ENCODE measurements around the gene SSBP1.
A peak's percentile ranks its signal among the peaks of the same experiment; 100 is the strongest.
"Not testable (repeated sequence)": the region's sequence is repeated elsewhere in the genome, so short reads cannot be mapped to it uniquely, and the experiment has no call there.

Gene SSBP1, protein sequence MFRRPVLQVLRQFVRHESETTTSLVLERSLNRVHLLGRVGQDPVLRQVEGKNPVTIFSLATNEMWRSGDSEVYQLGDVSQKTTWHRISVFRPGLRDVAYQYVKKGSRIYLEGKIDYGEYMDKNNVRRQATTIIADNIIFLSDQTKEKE

GRCh38 chr7:141737836-141738591 is at the start of gene SSBP1:
TSS of gene SSBP1 (plus strand) at chr7:141738358. CDS start at chr7:141739167, 809 bp downstream.
- peak; percentile 94 for DNase-seq

DNA sequence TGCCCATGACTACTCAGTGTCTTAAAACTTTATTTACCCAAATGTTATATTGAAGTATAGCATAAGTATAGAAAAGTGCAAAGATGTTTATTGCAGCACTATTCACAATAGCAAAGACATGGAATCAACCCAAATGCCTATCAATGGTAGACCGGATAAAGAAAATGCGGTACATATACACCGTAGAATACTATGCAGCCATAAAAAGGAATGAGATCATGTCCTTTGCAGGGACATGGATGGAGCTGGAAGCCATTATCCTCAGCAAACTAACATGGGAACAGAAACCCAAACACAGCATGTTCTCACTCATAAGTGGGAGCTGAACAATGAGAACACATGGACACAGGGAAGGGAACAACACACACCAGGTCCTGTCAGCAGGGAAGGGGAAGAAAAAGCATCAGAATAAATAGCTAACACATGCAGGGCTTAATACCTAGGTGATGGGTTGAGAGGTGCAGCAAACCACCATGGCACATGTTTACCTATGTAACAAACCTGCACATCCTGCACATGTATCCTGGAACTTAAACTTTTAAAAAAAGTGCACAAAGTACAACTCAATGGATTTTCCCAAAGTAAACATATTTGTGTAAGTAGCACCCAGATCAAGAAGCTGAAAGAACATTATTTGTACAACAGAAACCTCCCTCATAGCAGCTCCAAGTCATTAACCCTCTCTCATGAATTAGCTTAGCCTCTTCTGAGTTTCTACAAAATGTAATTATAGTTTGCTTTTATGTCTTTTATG is 48.9 kb upstream of the SSBP1 start:
- DNase-seq = not testable (repeated sequence)

DNA sequence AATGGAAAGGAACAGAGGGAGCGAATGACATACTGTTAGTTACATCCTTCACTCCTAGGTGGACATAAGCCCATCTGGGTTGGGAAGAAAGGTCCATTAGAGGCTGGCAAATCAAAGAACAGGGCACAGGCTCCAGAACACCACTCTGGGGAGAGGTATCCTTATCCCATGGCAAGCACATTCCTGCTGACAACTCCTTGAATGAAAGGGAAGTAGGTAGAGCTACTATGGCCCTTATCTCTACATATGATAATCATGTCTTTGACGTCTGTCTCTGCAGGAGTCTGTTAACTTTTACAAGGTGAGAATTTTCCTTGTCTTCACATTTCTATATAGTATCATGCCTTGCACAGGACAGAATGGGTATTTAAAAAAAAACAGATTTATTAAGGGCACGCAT is 46.6 kb upstream of the SSBP1 start:
- DNase-seq = no peak

- DNase-seq = no peak
Observed at GRCh38 chr7:141691961-141692360, 46.2 kb upstream of the SSBP1 start.

GRCh38 chr7:141693082-141693481 is 45.1 kb upstream of the SSBP1 start:
- DNase-seq = no peak

DNA sequence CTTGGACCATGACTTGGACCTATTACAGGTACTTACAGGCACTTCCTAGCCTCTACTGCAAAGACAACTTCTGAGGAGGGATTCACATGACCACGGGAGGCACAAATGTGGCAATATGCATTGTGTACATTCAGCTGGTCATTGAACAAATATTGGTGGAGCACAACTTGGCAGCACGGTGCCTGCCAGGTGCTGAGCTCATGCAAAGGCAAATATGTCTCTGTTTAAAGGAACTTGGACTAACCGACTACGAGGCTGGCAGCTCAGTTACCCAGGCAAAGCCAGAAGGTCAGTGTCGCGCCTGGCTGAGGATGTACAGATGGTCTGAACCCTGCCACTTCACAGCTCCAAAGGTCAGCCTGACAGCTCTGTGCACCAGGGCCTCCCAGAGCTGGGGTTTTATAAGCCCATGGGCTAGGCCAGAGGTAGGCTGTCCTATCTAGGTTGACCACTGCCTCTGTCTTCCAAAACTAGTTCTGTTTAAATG is 42.3 kb upstream of the SSBP1 start:
- no peak for DNase-seq

- no peak for DNase-seq
Observed at GRCh38 chr7:141696348-141696747, 41.8 kb upstream of the SSBP1 start.

- DNase-seq = no peak
Observed at GRCh38 chr7:141697211-141697871, 40.8 kb upstream of the SSBP1 start.

DNA sequence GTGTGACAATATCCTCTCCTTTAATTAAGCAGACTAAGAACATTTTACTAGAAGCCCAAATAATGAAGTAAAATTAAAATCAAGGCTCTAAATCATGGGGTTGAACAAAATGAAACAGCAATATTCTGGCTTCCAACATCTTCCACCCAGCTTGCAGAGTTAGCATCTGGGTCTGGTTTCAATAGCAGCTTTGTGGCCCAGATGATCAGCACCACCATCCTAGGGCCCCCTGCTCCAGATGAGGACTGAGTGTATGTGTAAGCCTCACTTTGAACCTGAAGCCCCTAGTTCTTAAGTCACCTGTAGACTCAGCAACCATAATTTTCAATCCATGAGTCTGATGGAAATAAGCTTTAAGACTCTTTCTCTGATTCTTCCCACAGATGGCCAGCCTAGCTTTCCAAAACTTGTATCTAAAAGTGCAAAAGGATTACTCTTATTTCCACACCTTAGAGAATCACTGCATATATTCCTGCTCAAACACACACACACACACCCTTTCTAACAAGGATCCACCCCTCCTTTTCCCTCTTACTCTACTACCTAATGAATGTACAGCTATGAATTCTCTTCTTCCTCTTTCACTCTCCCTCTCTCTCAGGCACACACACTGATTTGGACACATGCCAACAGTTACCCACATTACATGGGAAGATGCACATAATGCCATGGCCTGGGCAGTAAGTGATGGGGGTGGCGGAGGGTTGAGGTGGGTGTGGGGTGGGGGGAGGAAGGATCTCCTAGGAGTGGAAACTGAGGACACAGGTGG is 39.7 kb upstream of the SSBP1 start:
- no peak for DNase-seq

DNA sequence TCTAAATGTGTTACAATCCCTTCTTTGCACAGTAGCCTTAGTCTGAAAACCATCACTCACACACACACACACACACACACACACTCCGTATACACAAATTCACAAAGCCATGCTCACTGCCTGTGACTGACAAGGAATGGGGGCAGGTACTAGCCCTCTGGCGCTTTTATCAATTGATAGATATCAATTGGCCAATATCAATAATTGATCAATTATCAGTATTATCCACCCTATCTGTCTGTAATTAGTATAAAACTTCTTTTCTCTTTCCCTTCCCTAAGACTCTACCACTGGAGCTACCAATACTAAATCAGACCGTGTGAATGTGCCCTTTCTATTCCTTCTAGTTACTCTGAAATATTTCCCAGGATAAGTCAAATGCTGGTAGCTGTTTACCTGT is 38.3 kb upstream of the SSBP1 start:
- DNase-seq = no peak

- DNase-seq = no peak
Observed at GRCh38 chr7:141700296-141700847, 37.8 kb upstream of the SSBP1 start.

DNA sequence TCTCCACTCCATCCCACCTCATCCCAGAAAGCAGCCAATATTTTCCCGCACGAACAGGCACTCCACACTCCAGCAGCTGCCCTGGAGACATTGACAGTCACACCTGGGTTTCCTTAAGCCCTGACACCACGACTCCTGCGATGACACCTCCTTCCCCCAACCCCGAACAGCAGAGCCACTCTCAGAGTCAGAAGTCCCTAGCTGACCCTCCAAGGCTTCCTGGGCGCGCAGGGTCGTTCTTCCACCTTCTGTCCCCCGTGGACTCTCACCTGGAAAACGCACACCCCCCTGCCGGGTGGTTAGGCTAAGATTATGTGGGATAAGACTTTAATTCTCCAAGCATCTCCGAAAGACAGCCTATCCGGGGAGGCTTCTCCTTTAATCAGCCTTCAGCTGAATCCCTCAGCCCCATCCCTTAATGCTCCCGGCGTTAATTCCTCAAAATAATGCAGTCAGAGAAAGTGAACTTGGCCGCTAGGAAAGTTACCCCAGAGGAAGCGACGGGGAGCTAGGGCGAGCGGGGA is 37.2 kb upstream of the SSBP1 start:
- DNase-seq = peak; percentile 9

GRCh38 chr7:141701489-141702046 is 36.6 kb upstream of the SSBP1 start:
- peak; percentile 70 for DNase-seq

- DNase-seq = peak; percentile 46
Observed at GRCh38 chr7:141702047-141702567, 36.1 kb upstream of the SSBP1 start, which contains the start of gene DENND11. TSS of gene DENND11 (minus strand) at chr7:141702166. CDS start at chr7:141702153, 13 bp downstream.

DNA sequence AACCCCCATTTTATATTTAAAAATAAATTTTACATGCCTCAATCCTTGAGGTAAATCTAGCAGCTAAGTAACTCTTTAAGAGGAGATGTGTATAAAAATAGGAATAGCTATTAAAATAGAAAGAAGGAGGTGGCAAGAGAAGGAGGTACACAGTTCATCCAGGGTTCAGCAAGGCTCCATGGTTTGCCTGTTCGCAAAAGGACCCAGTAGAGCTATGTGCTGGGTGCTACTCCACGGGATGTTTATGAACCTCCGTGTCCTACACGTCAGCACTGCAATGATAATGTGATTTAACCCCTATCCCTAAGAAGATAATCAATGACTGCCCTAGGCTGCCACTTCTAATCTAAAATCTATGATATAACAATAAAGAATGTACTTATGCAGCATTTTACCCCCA is 35.3 kb upstream of the SSBP1 start:
- no peak for DNase-seq

- DNase-seq = no peak
Observed at GRCh38 chr7:141704112-141704511, 34.0 kb upstream of the SSBP1 start.

DNA sequence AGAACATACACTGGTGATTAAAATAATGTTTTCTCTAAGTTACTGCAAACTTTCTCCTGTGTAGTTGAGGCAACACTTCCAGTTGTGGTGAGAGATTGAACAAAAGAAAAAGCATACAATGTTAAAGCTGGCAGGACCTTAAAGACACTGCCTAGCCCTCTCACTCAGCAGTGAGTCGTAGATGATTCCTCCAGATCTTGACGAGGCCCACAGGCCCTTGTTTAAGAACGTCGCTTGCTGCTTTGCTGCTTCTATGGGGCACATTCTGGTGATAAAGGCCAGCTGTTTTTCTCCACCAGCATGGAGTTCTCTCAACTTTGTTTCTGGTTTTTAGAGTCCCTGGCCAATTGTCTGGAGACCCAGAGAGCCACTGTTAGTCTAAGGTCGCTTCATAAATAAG is 33.4 kb upstream of the SSBP1 start:
- DNase-seq = no peak

- DNase-seq = no peak
Observed at GRCh38 chr7:141706239-141707064, 31.7 kb upstream of the SSBP1 start.

DNA sequence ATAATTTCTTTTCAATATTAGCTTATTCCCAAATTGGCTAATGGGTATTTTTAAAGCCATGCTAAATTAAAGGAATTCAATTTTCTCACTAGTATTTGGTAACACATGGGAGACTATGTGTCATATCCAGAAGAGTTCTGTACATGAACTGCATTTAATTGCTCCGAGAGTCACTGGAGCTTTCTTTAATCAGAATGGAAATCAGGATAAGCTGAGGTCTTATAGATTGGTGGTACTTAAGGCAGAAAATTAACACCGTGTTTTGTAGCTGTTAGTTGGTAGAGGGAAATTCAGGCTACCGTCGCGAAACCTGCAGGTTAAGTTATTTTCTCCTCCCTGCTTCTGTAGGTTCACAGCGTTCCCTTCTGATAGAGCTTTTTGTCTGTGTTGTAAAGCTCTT is 29.8 kb upstream of the SSBP1 start, which contains the start of gene WEE2:
TSS of gene WEE2 (plus strand) at position 3 of the 400 bp plus-strand sequence. CDS start 406 bp downstream, outside the sequence.
- DNase-seq = no peak

DNA sequence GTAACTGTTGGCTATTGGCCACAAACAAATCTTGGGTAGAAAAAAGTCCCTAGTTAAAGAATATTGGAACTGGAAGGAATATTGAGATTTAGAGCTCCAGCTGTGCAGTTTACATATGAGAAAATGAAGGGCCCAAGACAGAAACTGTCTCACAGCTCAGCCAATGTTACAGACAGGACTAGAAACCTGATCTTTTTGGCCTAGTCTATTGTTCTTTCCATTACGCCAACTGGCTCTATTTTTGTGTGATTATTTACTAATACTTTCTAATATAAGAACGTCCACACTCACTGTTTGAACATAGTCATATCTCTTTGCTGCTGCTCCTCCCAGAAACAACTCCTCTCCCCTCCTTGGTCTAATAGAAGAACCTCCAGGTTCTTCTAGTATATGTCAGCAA is 28.8 kb upstream of the SSBP1 start:
- no peak for DNase-seq

Measured in activated CD4-positive, alpha-beta T cell treated with anti-CD3 and anti-CD28 coated beads for 48 hours (primary cell).